ENCODE measurements around the gene OPCML.

Gene OPCML

GRCh38 chr11:132886335-132886734 lies 646.0 kb downstream of the OPCML start:
- Histone ChIP-seq H3K9me2 (replicated peaks; ENCODE audit: control insufficient read depth, low read length) (no peaks in the 10 kb centered on the region), H3K9me3 (ENCODE audit: control insufficient read depth, insufficient read depth, low read length) (no peaks in the 10 kb centered on the region), H3K4me3 (ENCODE audit: low read length) (no peak overlapping the region), H3K27me3 (ENCODE audit: control insufficient read depth, low read length) (no peaks in the 10 kb centered on the region), H3K36me3 (ENCODE audit: control insufficient read depth, low read length) (no peaks in the 10 kb centered on the region), H3F3A (ENCODE audit: control insufficient read depth, insufficient read depth) (no peaks in the 10 kb centered on the region), H3K4me2 (ENCODE audit: low read length) (no peak overlapping the region), H4K20me1 (ENCODE audit: control insufficient read depth, insufficient read depth, low read depth, low read length) (no peaks in the 10 kb centered on the region), H3K4me1 (ENCODE audit: control insufficient read depth, low read length) (no peaks in the 10 kb centered on the region), H3K79me2 (ENCODE audit: control insufficient read depth, low read length) (no peaks in the 10 kb centered on the region), H3K27ac (ENCODE audit: low read depth, low read length) (no peak overlapping the region)
- TF ChIP-seq EZH2phosphoT487 (IDR thresholded peaks at IDR 0.05; ENCODE audit: borderline replicate concordance, low read length) = no peak

DNA sequence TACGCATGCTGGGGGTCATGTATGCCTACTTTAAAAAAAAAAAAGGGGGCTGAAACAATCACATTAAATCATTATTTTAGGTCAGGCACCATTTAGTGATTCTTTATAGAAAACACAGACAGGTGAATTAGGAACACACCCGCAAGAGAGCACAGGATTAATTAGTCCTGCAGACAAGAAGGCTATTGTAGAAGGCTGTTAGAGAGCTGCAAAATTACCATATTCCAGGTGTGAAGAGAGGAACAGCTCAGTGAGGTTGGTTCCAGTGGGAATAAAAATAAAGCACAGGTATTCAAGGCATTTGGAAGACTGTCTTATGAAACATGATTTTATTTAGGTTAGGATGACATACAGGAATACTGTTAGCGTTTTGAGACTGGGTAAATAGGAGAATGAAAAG lies 649.1 kb downstream of the OPCML start:
- H3K27ac ChIP-seq (ENCODE audit: low read depth, low read length) = no peak overlapping the region

GRCh38 chr11:132881622-132882021 lies 650.7 kb downstream of the OPCML start:
- no peaks in the 10 kb centered on the region for H3K9me3 ChIP-seq (ENCODE audit: control insufficient read depth, insufficient read depth, low read length)
- no peaks in the 10 kb centered on the region for H3K4me1 ChIP-seq (ENCODE audit: control insufficient read depth, low read length)
- no peak for TF ChIP-seq CTCF (IDR thresholded peaks at IDR 0.05; ENCODE audit: low read depth, low read length, poor library complexity, severe bottlenecking)
- no peak for TF ChIP-seq EZH2phosphoT487 (IDR thresholded peaks at IDR 0.05; ENCODE audit: borderline replicate concordance, low read length)
- H3F3A ChIP-seq (ENCODE audit: control insufficient read depth, insufficient read depth) = no peaks in the 10 kb centered on the region
- H3K27me3 ChIP-seq (ENCODE audit: control insufficient read depth, low read length) = no peaks in the 10 kb centered on the region
- no peak overlapping the region for H3K4me3 ChIP-seq (ENCODE audit: low read length)
- no peaks in the 10 kb centered on the region for H3K36me3 ChIP-seq (ENCODE audit: control insufficient read depth, low read length)
- H4K20me1 ChIP-seq (ENCODE audit: control insufficient read depth, insufficient read depth, low read depth, low read length) = no peaks in the 10 kb centered on the region
- no peaks in the 10 kb centered on the region for H3K79me2 ChIP-seq (ENCODE audit: control insufficient read depth, low read length)
- H3K4me2 ChIP-seq (ENCODE audit: low read length) = no peak overlapping the region
- H3K27ac ChIP-seq (ENCODE audit: low read depth, low read length) = no peak overlapping the region
- no peaks in the 10 kb centered on the region for H3K9me2 ChIP-seq (replicated peaks; ENCODE audit: control insufficient read depth, low read length)

More for the DNA sequence above, 649.1 kb downstream of the OPCML start:
- H3K9me2 ChIP-seq (replicated peaks; ENCODE audit: control insufficient read depth, low read length) = no peaks in the 10 kb centered on the region
- no peaks in the 10 kb centered on the region for H3K79me2 ChIP-seq (ENCODE audit: control insufficient read depth, low read length)
- H3K4me1 ChIP-seq (ENCODE audit: control insufficient read depth, low read length) = no peaks in the 10 kb centered on the region
- no peak overlapping the region for H3K4me2 ChIP-seq (ENCODE audit: low read length)
- H3K9me3 ChIP-seq (ENCODE audit: control insufficient read depth, insufficient read depth, low read length) = no peaks in the 10 kb centered on the region
- H3K4me3 ChIP-seq (ENCODE audit: low read length) = no peak overlapping the region
- H3K27me3 ChIP-seq (ENCODE audit: control insufficient read depth, low read length) = no peaks in the 10 kb centered on the region
- H4K20me1 ChIP-seq (ENCODE audit: control insufficient read depth, insufficient read depth, low read depth, low read length) = no peaks in the 10 kb centered on the region
- H3F3A ChIP-seq (ENCODE audit: control insufficient read depth, insufficient read depth) = no peaks in the 10 kb centered on the region
- no peak for TF ChIP-seq CTCF (IDR thresholded peaks at IDR 0.05; ENCODE audit: low read depth, low read length, poor library complexity, severe bottlenecking)
- TF ChIP-seq EZH2phosphoT487 (IDR thresholded peaks at IDR 0.05; ENCODE audit: borderline replicate concordance, low read length) = no peak
- H3K36me3 ChIP-seq (ENCODE audit: control insufficient read depth, low read length) = no peaks in the 10 kb centered on the region

- Histone ChIP-seq H3K36me3 (ENCODE audit: control insufficient read depth, low read length) (no peaks in the 10 kb centered on the region), H3F3A (ENCODE audit: control insufficient read depth, insufficient read depth) (no peaks in the 10 kb centered on the region), H3K4me3 (ENCODE audit: low read length) (no peak overlapping the region), H4K20me1 (ENCODE audit: control insufficient read depth, insufficient read depth, low read depth, low read length) (no peaks in the 10 kb centered on the region), H3K27ac (ENCODE audit: low read depth, low read length) (no peak overlapping the region), H3K4me1 (ENCODE audit: control insufficient read depth, low read length) (no peaks in the 10 kb centered on the region), H3K9me3 (ENCODE audit: control insufficient read depth, insufficient read depth, low read length) (no peaks in the 10 kb centered on the region), H3K4me2 (ENCODE audit: low read length) (no peak overlapping the region), H3K9me2 (replicated peaks; ENCODE audit: control insufficient read depth, low read length) (no peaks in the 10 kb centered on the region), H3K79me2 (ENCODE audit: control insufficient read depth, low read length) (no peaks in the 10 kb centered on the region), H3K27me3 (ENCODE audit: control insufficient read depth, low read length) (no peaks in the 10 kb centered on the region)
- no peak for TF ChIP-seq CTCF (IDR thresholded peaks at IDR 0.05; ENCODE audit: low read depth, low read length, poor library complexity, severe bottlenecking)
- TF ChIP-seq EZH2phosphoT487 (IDR thresholded peaks at IDR 0.05; ENCODE audit: borderline replicate concordance, low read length) = no peak
These were observed 654.2 kb downstream of the OPCML start for GRCh38 chr11:132878111-132878510.

Data from DOHH2 (cell line).